BJ (cell line): ENCODE measurements around the gene ARHGAP26. TPM values are rescaled to one million over a fixed set of nuclear protein-coding genes. Genes with fewer than 3 reads are reported as not detected.

Experiments
- CTCF ChIA-PET: fragments of 350-600 bp; formaldehyde crosslinking; extraction: SDS; loops from one replicate; lab custom pipeline; 2021; ENCODE audit warnings: antibody characterized with exemption, inconsistent platforms; lab: Yijun Ruan, JAX
- POLR2A ChIA-PET: fragments of 300-600 bp; sonication (Branson Sonifier 250); formaldehyde crosslinking; extraction: SDS; loops from one replicate; lab custom pipeline; 2021; ENCODE audit warnings: antibody characterized with exemption; lab: Charles Lee
- DNase-seq: peaks from one replicate; pipeline ENCODE4 v3.0.0-alpha.2; 2011; ENCODE audit warnings: low read depth
- H3K27me3 ChIP-seq: 2 replicates; pipeline ENCODE4 v1.6.0; 2011; ENCODE audit warnings: low read length; ENCODE audit not compliant: control insufficient read depth, insufficient read depth
- H3K36me3 ChIP-seq: 2 replicates; pipeline ENCODE4 v1.5.1; 2011; ENCODE audit warnings: low read length; ENCODE audit not compliant: control insufficient read depth, insufficient read depth
- H3K4me3 ChIP-seq: 2 replicates; pipeline ENCODE4 v1.5.1; 2011; ENCODE audit warnings: low read depth, mild to moderate bottlenecking, control low read depth, low read length
- CTCF ChIP-seq: IDR thresholded peaks from 2 replicates; pipeline ENCODE4 v1.5.1; 2011; ENCODE audit warnings: low read depth, mild to moderate bottlenecking, control low read depth, inconsistent platforms, low read length, moderate library complexity; ENCODE audit not compliant: insufficient read depth
- polyA plus RNA-seq: library from polyadenylated mRNA; depleted of rRNA; stranded (reverse); fragments of >200 nt; gene quantifications from 2 replicates; pipeline ENCODE4 v1.2.3, GENCODE V29; 2011

The ARHGAP26 gene
- polyA plus RNA-seq, 1 experiment, result 4.8 TPM

GRCh38 chr5:143191720-143192119 is 421.5 kb downstream of the ARHGAP26 start:
- Histone ChIP-seq H3K4me3 (no peak overlapping the region), H3K36me3 (no peaks in the 10 kb centered on the region), H3K27me3 (no peaks in the 10 kb centered on the region)
- ChIA-PET CTCF (interaction anchor here (1.4 to 1.6 kb wide), 2 partner anchors 13 to 37 kb away, joined by 3 to 4 read pairs; no protein-coding TSS in a partner anchor), POLR2A (no interaction called here)
- no peak for TF ChIP-seq CTCF
- no peak for DNase-seq

GRCh38 chr5:143192191-143192900 is 422.2 kb downstream of the ARHGAP26 start:
- Histone ChIP-seq H3K36me3 (no peaks in the 10 kb centered on the region), H3K27me3 (no peaks in the 10 kb centered on the region), H3K4me3 (no peak overlapping the region)
- ChIA-PET POLR2A (no interaction called here), CTCF (interaction anchor here (1.4 to 1.6 kb wide), 2 partner anchors 12 to 38 kb away, joined by 3 to 4 read pairs; no protein-coding TSS in a partner anchor)
- DNase-seq, result no peak
- no peak for TF ChIP-seq CTCF

- ChIA-PET CTCF (no interaction called here), POLR2A (interaction anchor here (0.7 kb wide), 1 partner anchor 52 kb away, joined by 7 read pairs; no protein-coding TSS in a partner anchor)
- DNase-seq, result no peak
Observed at GRCh38 chr5:143194206-143194605, 424.0 kb downstream of the ARHGAP26 start.

GRCh38 chr5:143194713-143195112 is 424.5 kb downstream of the ARHGAP26 start:
- no peak for DNase-seq
- CTCF ChIA-PET, result no interaction called here
- no peaks in the 10 kb centered on the region for H3K27me3 ChIP-seq
- POLR2A ChIA-PET, result interaction anchor here (0.7 kb wide), 1 partner anchor 52 kb away, joined by 7 read pairs; no protein-coding TSS in a partner anchor
- no peaks in the 10 kb centered on the region for H3K36me3 ChIP-seq
- no peak for TF ChIP-seq CTCF
- H3K4me3 ChIP-seq, result no peak overlapping the region

More at GRCh38 chr5:143194206-143194605, 424.0 kb downstream of the ARHGAP26 start:
- no peak for TF ChIP-seq CTCF
- H3K4me3 ChIP-seq, result no peak overlapping the region
- no peaks in the 10 kb centered on the region for H3K27me3 ChIP-seq
- H3K36me3 ChIP-seq, result no peaks in the 10 kb centered on the region

- H3K27me3 ChIP-seq, result no peaks in the 10 kb centered on the region
- no peaks in the 10 kb centered on the region for H3K36me3 ChIP-seq
- CTCF ChIA-PET, result no interaction called here
- POLR2A ChIA-PET, result no interaction called here
- no peak for DNase-seq
- H3K4me3 ChIP-seq, result no peak overlapping the region
- TF ChIP-seq CTCF, result no peak
Observed at GRCh38 chr5:143195491-143195890, 425.3 kb downstream of the ARHGAP26 start.
